ENCODE data around the gene GNA14. TPM values are rescaled to one million over a fixed set of nuclear protein-coding genes. Genes with fewer than 3 reads are reported as not detected.
"Not testable (repeated sequence)": the region's sequence is repeated elsewhere in the genome, so short reads cannot be mapped to it uniquely, and the experiment has no call there.

The GNA14 gene
- polyA plus RNA-seq, 1 donor from 2014 or later = 0.40 TPM

DNA sequence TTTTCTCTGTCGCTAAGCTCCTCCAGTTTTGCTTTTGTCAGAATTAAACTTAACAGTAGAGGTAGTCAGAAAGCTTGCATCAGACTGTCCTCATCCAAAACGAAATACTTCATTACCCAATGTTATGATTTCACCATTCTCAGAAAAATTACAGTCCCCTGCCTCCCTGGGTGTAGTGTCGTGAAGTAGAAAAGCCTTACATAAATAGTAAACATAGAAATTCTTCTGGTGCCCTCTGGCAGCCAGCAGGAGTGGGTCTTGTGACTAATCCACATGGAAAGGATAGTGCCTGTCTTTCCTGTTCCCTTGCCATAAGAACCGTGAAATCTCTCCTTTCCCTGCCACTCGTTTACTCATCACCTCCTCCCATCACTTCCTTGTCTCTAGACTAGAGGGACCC lies 230.6 kb downstream of the GNA14 start:
- no peaks in the 10 kb centered on the region for H3K27me3 ChIP-seq (ENCODE audit: insufficient read depth, low read depth, low read length)
- no peaks in the 10 kb centered on the region for H3K79me2 ChIP-seq (replicated peaks; ENCODE audit: insufficient read depth, low read length)
- H3F3A ChIP-seq (ENCODE audit: insufficient read depth, low read length, poor library complexity, severe bottlenecking) = no peaks in the 10 kb centered on the region
- H3K4me3 ChIP-seq (ENCODE audit: low read length) = no peak overlapping the region
- no peaks in the 10 kb centered on the region for H3K9me3 ChIP-seq (ENCODE audit: low read length)
- H3K9me2 ChIP-seq (ENCODE audit: insufficient read depth, low read length) = no peaks in the 10 kb centered on the region
- H2AFZ ChIP-seq (ENCODE audit: low read depth, low read length) = no peak overlapping the region
- no peak overlapping the region for H3K4me2 ChIP-seq (ENCODE audit: low read length)
- H3K27ac ChIP-seq (ENCODE audit: low read length) = no peak overlapping the region
- TF ChIP-seq EZH2 (IDR thresholded peaks at IDR 0.05; ENCODE audit: borderline replicate concordance, insufficient read depth, low read length, poor library complexity, severe bottlenecking) (no peak), SMC3 (conservative IDR thresholded peaks at IDR 0.05; ENCODE audit: poor library complexity) (no peak), TAF1 (IDR thresholded peaks at IDR 0.05; ENCODE audit: low read depth) (no peak), POLR2AphosphoS5 (IDR thresholded peaks at IDR 0.05) (no peak), RAD21 (conservative IDR thresholded peaks at IDR 0.05) (no peak), MXI1 (conservative IDR thresholded peaks at IDR 0.05; ENCODE audit: poor library complexity, severe bottlenecking) (no peak), EP300 (conservative IDR thresholded peaks at IDR 0.05; ENCODE audit: poor library complexity, severe bottlenecking) (no peak)
- TF ChIP-seq, protein P1, sequence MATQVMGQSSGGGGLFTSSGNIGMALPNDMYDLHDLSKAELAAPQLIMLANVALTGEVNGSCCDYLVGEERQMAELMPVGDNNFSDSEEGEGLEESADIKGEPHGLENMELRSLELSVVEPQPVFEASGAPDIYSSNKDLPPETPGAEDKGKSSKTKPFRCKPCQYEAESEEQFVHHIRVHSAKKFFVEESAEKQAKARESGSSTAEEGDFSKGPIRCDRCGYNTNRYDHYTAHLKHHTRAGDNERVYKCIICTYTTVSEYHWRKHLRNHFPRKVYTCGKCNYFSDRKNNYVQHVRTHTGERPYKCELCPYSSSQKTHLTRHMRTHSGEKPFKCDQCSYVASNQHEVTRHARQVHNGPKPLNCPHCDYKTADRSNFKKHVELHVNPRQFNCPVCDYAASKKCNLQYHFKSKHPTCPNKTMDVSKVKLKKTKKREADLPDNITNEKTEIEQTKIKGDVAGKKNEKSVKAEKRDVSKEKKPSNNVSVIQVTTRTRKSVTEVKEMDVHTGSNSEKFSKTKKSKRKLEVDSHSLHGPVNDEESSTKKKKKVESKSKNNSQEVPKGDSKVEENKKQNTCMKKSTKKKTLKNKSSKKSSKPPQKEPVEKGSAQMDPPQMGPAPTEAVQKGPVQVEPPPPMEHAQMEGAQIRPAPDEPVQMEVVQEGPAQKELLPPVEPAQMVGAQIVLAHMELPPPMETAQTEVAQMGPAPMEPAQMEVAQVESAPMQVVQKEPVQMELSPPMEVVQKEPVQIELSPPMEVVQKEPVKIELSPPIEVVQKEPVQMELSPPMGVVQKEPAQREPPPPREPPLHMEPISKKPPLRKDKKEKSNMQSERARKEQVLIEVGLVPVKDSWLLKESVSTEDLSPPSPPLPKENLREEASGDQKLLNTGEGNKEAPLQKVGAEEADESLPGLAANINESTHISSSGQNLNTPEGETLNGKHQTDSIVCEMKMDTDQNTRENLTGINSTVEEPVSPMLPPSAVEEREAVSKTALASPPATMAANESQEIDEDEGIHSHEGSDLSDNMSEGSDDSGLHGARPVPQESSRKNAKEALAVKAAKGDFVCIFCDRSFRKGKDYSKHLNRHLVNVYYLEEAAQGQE (IDR thresholded peaks at IDR 0.05; ENCODE audit: borderline replicate concordance) = no peak
- TF ChIP-seq, protein P2, sequence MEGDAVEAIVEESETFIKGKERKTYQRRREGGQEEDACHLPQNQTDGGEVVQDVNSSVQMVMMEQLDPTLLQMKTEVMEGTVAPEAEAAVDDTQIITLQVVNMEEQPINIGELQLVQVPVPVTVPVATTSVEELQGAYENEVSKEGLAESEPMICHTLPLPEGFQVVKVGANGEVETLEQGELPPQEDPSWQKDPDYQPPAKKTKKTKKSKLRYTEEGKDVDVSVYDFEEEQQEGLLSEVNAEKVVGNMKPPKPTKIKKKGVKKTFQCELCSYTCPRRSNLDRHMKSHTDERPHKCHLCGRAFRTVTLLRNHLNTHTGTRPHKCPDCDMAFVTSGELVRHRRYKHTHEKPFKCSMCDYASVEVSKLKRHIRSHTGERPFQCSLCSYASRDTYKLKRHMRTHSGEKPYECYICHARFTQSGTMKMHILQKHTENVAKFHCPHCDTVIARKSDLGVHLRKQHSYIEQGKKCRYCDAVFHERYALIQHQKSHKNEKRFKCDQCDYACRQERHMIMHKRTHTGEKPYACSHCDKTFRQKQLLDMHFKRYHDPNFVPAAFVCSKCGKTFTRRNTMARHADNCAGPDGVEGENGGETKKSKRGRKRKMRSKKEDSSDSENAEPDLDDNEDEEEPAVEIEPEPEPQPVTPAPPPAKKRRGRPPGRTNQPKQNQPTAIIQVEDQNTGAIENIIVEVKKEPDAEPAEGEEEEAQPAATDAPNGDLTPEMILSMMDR (IDR thresholded peaks at IDR 0.05; ENCODE audit: poor library complexity, severe bottlenecking) = no peak
- H3K9ac ChIP-seq (ENCODE audit: low read length) = no peak overlapping the region
- no peaks in the 10 kb centered on the region for H3K36me3 ChIP-seq (ENCODE audit: insufficient read depth, low read length)
- H4K20me1 ChIP-seq (ENCODE audit: insufficient read depth) = no peaks in the 10 kb centered on the region

DNA sequence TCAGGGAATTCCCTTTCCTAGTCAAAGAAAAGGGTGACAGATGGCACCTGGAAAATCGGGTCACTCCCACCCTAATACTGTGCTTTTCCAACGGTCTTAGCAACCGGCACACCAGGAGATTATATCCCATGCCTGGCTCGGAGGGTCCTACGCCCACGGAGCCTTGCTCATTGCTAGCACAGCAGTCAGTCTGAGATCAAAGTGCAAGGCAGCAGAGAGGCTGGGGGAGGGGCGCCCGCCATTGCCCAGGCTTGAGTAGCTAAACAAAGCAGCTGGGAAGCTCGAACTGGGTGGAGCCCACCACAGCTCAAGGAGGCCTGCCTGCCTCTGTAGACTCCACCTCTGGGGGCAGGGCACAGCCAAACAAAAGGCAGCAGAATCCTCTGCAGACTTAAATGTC lies 239.6 kb downstream of the GNA14 start:
- not testable (repeated sequence) for H3K36me3 ChIP-seq (ENCODE audit: insufficient read depth, low read length); H3K9me3 ChIP-seq (ENCODE audit: low read length); H3F3A ChIP-seq (ENCODE audit: insufficient read depth, low read length, poor library complexity, severe bottlenecking); H4K20me1 ChIP-seq (ENCODE audit: insufficient read depth); H3K9me2 ChIP-seq (ENCODE audit: insufficient read depth, low read length); H3K4me3 ChIP-seq (ENCODE audit: low read length); H3K9ac ChIP-seq (ENCODE audit: low read length); H3K4me2 ChIP-seq (ENCODE audit: low read length); H3K79me2 ChIP-seq (replicated peaks; ENCODE audit: insufficient read depth, low read length); H3K27me3 ChIP-seq (ENCODE audit: insufficient read depth, low read depth, low read length); H3K27ac ChIP-seq (ENCODE audit: low read length); H2AFZ ChIP-seq (ENCODE audit: low read depth, low read length)

DNA sequence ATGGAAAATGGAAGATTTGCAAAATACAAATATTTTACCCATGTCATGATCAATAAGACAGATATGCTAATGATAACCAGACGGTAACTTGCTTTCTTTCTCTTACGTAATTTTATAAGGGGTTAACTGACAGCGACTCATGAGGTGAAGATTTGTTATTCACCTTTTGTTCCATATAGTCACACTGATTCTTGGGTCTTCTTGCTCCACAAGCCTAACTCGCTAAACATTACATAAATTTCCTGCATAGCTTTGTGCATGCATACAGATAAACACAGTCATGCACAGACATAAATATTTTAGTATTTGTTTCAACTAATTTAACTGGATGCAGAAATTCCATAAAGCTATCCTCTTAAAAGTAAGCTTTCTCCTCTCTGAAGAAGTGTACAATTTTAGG lies 244.9 kb downstream of the GNA14 start:
- Histone ChIP-seq H3K4me3 (ENCODE audit: low read length) (no peak overlapping the region), H3K79me2 (replicated peaks; ENCODE audit: insufficient read depth, low read length) (no peaks in the 10 kb centered on the region), H4K20me1 (ENCODE audit: insufficient read depth) (no peaks in the 10 kb centered on the region), H3K4me2 (ENCODE audit: low read length) (no peak overlapping the region), H3K27ac (ENCODE audit: low read length) (no peak overlapping the region), H2AFZ (ENCODE audit: low read depth, low read length) (no peak overlapping the region), H3K27me3 (ENCODE audit: insufficient read depth, low read depth, low read length) (no peaks in the 10 kb centered on the region), H3K9me3 (ENCODE audit: low read length) (peaks cover 4% of the 10 kb centered on the region), H3K9me2 (ENCODE audit: insufficient read depth, low read length) (no peaks in the 10 kb centered on the region), H3K9ac (ENCODE audit: low read length) (no peak overlapping the region), H3F3A (ENCODE audit: insufficient read depth, low read length, poor library complexity, severe bottlenecking) (no peaks in the 10 kb centered on the region), H3K36me3 (ENCODE audit: insufficient read depth, low read length) (peaks cover 4% of the 10 kb centered on the region)
- TF ChIP-seq, protein P2 (IDR thresholded peaks at IDR 0.05; ENCODE audit: poor library complexity, severe bottlenecking) = no peak
- TF ChIP-seq EP300 (conservative IDR thresholded peaks at IDR 0.05; ENCODE audit: poor library complexity, severe bottlenecking) = no peak
